GM12878 (cell line): ENCODE measurements around the gene MAF. TPM values are rescaled to one million over a fixed set of nuclear protein-coding genes. Genes with fewer than 3 reads are reported as not detected.

Source experiments
- ATAC-seq: fragments of 200-7000 bp; cut with Tn5 transposase; 3 replicates; pipeline ENCODE4 v1.9.1; 2020; ENCODE audit warnings: mild to moderate bottlenecking, moderate library complexity
- BruUV-seq: library from RNA; stranded (reverse); fragments of 400-500 nt; replicated peaks from 2 replicates; lab custom pipeline; 2021; lab: Mats Ljungman, UMichigan
- CTCF ChIA-PET: fragments of 300-600 bp; sonication (Branson Sonifier 250); formaldehyde crosslinking; extraction: SDS; loops from one replicate; lab custom pipeline; 2021; ENCODE audit warnings: inconsistent platforms; lab: Yijun Ruan, JAX
- POLR2A ChIA-PET: fragments of 350-600 bp; formaldehyde crosslinking; extraction: SDS; loops from one replicate; lab custom pipeline; 2021; ENCODE audit warnings: inconsistent platforms; lab: Charles Lee
- RAD21 ChIA-PET: fragments of 300-600 bp; sonication (Branson Sonifier 250); formaldehyde crosslinking; loops from one replicate; lab custom pipeline; 2023; ENCODE audit warnings: antibody characterized with exemption; ENCODE audit not compliant: unreplicated experiment; lab: Charles Lee
- SMC1A ChIA-PET: fragments of 300-600 bp; sonication (Branson Sonifier 250); formaldehyde crosslinking; loops from one replicate; lab custom pipeline; 2023; ENCODE audit not compliant: unreplicated experiment, uncharacterized antibody; lab: Charles Lee
- DNase-seq: peaks from one replicate; pipeline ENCODE4 v3.0.0-alpha.2; 2011; ENCODE audit warnings: low read depth, low spot score
- FAIRE-seq: peaks from 3 replicates; lab custom pipeline; 2011; peaks lifted over from hg19 to GRCh38; lab: Jason Lieb, UNC
- H2AFZ ChIP-seq: 2 replicates; pipeline ENCODE4 v1.6.0; 2011; ENCODE audit warnings: low read depth, low read length, control low read depth; ENCODE audit not compliant: control insufficient read depth
- H3K27ac ChIP-seq: 2 replicates; pipeline ENCODE4 v1.5.1; 2011; ENCODE audit warnings: control low read depth; ENCODE audit not compliant: control insufficient read depth, insufficient read depth
- H3K27me3 ChIP-seq, 2 experiments: replicated peaks in 1 of 2; 2 replicates each; pipeline versions ENCODE4 v1.6.0 to v1.6.1; 2011; ENCODE audit warnings: low read length in 1 of 2; ENCODE audit not compliant: control insufficient read depth in 2 of 2, insufficient read depth in 2 of 2
- H3K36me3 ChIP-seq, 2 experiments: 2 replicates each; pipeline ENCODE4 v1.5.1; 2011; ENCODE audit warnings: low read length in 1 of 2; ENCODE audit not compliant: control insufficient read depth in 2 of 2, insufficient read depth in 2 of 2
- H3K4me1 ChIP-seq: 2 replicates; pipeline ENCODE4 v1.6.1; 2011; ENCODE audit warnings: mild to moderate bottlenecking, low read length, moderate library complexity, mixed read lengths; ENCODE audit not compliant: control insufficient read depth, insufficient read depth
- H3K4me2 ChIP-seq: 2 replicates; pipeline ENCODE4 v1.6.0; 2011; ENCODE audit warnings: control low read depth; ENCODE audit not compliant: control insufficient read depth, insufficient read depth
- H3K4me3 ChIP-seq: fragments of 200-600 bp; sonication (generic); 2 replicates; pipeline ENCODE4 v1.5.1; 2016
- H3K79me2 ChIP-seq: 2 replicates; pipeline ENCODE4 v1.6.0; 2011; ENCODE audit warnings: low read length; ENCODE audit not compliant: control insufficient read depth, insufficient read depth
- H3K9ac ChIP-seq: 2 replicates; pipeline ENCODE4 v1.8.0; 2011; ENCODE audit warnings: low read length, control low read depth, mixed read lengths; ENCODE audit not compliant: control insufficient read depth, insufficient read depth
- H3K9me3 ChIP-seq: replicated peaks from 3 replicates; pipeline ENCODE4 v1.5.1; 2011; ENCODE audit warnings: mild to moderate bottlenecking, low read length; ENCODE audit not compliant: control insufficient read depth, insufficient read depth
- H4K20me1 ChIP-seq: 2 replicates; pipeline ENCODE4 v1.6.0; 2011; ENCODE audit not compliant: control insufficient read depth, insufficient read depth
- BACH1 ChIP-seq: fragments of 450-650 bp; IDR thresholded peaks from 2 replicates; pipeline ENCODE4 v1.6.1; 2017; ENCODE audit warnings: mild to moderate bottlenecking, borderline replicate concordance
- CEBPB ChIP-seq, 2 experiments: fragments of 150-350 bp in 1 of 2; IDR thresholded peaks; 2 replicates each; pipeline ENCODE4 v1.6.1; 2012 to 2014; ENCODE audit warnings: low read depth in 2 of 2, low read length in 2 of 2, borderline replicate concordance in 1 of 2, inconsistent platforms in 1 of 2
- MYB ChIP-seq: fragments of 150-350 bp; IDR thresholded peaks from 2 replicates; pipeline ENCODE4 v1.6.1; 2014; ENCODE audit warnings: mild to moderate bottlenecking, low read depth, low read length, borderline replicate concordance
- RFX5 ChIP-seq: IDR thresholded peaks from 2 replicates; pipeline ENCODE4 v1.6.1; 2011; ENCODE audit warnings: low read depth, low read length, improper control_type of control experiment
- SMAD1 ChIP-seq: fragments of 450-650 bp; IDR thresholded peaks from 2 replicates; pipeline ENCODE4 v1.6.1; 2018; ENCODE audit warnings: mild to moderate bottlenecking, low read depth; ENCODE audit not compliant: partially characterized antibody
- WGBS: methylation state at CpG from one replicate; pipeline ENCODE4 v1.1.6; 2016; ENCODE audit warnings: low lambda C conversion rate; ENCODE audit not compliant: insufficient replicate concordance, insufficient coverage; ENCODE audit errors: missing lambda C conversion rate; 5-methylcytosine and 5-hydroxymethylcytosine counted together
- in situ Hi-C: fragments of 300-500 bp; cut with MboI; formaldehyde crosslinking; loops from 9 replicates; pipeline ENCODE4 v1.14.3; 2018; ENCODE audit warnings: mixed read lengths
- intact Hi-C: fragments of 100-400 bp; cut with micrococcal nuclease; formaldehyde crosslinking; loops from one replicate; pipeline ENCODE4 v1.14.2; 2022; ENCODE audit not compliant: unreplicated experiment
- polyA plus RNA-seq, 11 experiments: library from polyadenylated mRNA; depleted of rRNA in 4 of 11; unstranded in 6 of 11; stranded (reverse) in 5 of 11; fragments of >200 nt; fragmentation: Nextera tagmentation in 4 of 11; fragmentation: Illumina TruSeq in 1 of 11; extraction: Ambion mirVana in 4 of 11; extraction: Trizol in 1 of 11; gene quantifications; 1 replicate in 1 of 11; 2 replicates in 10 of 11; pipeline versions ENCODE4 v1.2.1 to v1.2.3, GENCODE V29; 2011 to 2016; ENCODE audit warnings: inconsistent platforms in 2 of 11, missing spikeins in 2 of 11, low read depth in 1 of 11
- total RNA-seq, 4 experiments: library from RNA; depleted of rRNA in 3 of 4; stranded (reverse); fragments of >200 nt in 3 of 4; fragmentation: Illumina TruSeq in 1 of 4; extraction: Trizol in 1 of 4; gene quantifications; 2 replicates each; pipeline versions ENCODE4 v1.2.1 to v1.2.3, GENCODE V29; 2013 to 2021
- TF ChIP-seq, protein P1 (sequence below): fragments of 450-650 bp; IDR thresholded peaks from 2 replicates; pipeline ENCODE4 v1.6.1; 2017; ENCODE audit warnings: borderline replicate concordance
- TF ChIP-seq, protein P2 (sequence below): IDR thresholded peaks from 2 replicates; pipeline ENCODE4 v1.6.1; 2011; ENCODE audit warnings: low read depth, mild to moderate bottlenecking, low read length, moderate library complexity, borderline replicate concordance; ENCODE audit errors: extremely low read depth
- TF ChIP-seq, protein P3 (sequence below): fragments of 450-650 bp; IDR thresholded peaks from 2 replicates; pipeline ENCODE4 v1.6.1; 2017; ENCODE audit warnings: mild to moderate bottlenecking, low read depth, inconsistent platforms; ENCODE audit not compliant: poor library complexity, severe bottlenecking
- TF ChIP-seq, protein P4 (sequence below): IDR thresholded peaks from 2 replicates; pipeline ENCODE4 v1.6.1; 2012; ENCODE audit warnings: improper control_type of control experiment, low read depth, low read length; ENCODE audit not compliant: insufficient replicate concordance

Gene MAF
- total and polyA plus RNA-seq, 10 of the 15 experiments (the other 5 are each of a cell fraction or from before 2014, with no cell fraction given), result 0.03 to 0.13 TPM; not detected in 8

DNA sequence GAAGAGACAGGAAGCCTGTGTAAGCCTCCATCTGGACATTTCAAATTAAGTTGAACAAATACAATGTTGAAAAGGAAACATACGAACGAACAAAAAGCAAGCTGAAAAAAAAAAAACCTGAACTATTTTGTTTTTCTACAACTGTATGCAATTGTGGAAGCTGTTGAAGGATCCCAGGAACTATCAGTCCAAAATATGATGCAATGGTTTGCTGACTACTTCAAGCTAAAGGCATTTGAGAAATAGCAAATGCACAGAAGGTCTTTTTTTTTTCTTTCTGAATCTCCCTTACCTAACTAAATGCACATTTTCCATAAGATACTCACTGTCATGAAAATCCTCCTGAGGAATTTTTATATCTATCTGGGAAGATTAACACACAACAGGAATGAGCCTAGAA, 40.2 kb downstream of the MAF start:
- TF ChIP-seq, protein P1, sequence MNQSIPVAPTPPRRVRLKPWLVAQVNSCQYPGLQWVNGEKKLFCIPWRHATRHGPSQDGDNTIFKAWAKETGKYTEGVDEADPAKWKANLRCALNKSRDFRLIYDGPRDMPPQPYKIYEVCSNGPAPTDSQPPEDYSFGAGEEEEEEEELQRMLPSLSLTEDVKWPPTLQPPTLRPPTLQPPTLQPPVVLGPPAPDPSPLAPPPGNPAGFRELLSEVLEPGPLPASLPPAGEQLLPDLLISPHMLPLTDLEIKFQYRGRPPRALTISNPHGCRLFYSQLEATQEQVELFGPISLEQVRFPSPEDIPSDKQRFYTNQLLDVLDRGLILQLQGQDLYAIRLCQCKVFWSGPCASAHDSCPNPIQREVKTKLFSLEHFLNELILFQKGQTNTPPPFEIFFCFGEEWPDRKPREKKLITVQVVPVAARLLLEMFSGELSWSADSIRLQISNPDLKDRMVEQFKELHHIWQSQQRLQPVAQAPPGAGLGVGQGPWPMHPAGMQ, result no peak
- TF ChIP-seq CEBPB (IDR thresholded peaks at IDR 0.05; ENCODE audit: borderline replicate concordance in 1 of 2, low read depth in 2 of 2, low read length in 2 of 2), result no peak
- no peak for TF ChIP-seq RFX5
- TF ChIP-seq SMAD1, result no peak
- TF ChIP-seq, protein P2, sequence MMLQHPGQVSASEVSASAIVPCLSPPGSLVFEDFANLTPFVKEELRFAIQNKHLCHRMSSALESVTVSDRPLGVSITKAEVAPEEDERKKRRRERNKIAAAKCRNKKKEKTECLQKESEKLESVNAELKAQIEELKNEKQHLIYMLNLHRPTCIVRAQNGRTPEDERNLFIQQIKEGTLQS, result no peak
- TF ChIP-seq BACH1, result no peak
- TF ChIP-seq, protein P3, sequence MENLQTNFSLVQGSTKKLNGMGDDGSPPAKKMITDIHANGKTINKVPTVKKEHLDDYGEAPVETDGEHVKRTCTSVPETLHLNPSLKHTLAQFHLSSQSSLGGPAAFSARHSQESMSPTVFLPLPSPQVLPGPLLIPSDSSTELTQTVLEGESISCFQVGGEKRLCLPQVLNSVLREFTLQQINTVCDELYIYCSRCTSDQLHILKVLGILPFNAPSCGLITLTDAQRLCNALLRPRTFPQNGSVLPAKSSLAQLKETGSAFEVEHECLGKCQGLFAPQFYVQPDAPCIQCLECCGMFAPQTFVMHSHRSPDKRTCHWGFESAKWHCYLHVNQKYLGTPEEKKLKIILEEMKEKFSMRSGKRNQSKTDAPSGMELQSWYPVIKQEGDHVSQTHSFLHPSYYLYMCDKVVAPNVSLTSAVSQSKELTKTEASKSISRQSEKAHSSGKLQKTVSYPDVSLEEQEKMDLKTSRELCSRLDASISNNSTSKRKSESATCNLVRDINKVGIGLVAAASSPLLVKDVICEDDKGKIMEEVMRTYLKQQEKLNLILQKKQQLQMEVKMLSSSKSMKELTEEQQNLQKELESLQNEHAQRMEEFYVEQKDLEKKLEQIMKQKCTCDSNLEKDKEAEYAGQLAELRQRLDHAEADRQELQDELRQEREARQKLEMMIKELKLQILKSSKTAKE, result no peak
- no peak for TF ChIP-seq MYB
- TF ChIP-seq, protein P4, sequence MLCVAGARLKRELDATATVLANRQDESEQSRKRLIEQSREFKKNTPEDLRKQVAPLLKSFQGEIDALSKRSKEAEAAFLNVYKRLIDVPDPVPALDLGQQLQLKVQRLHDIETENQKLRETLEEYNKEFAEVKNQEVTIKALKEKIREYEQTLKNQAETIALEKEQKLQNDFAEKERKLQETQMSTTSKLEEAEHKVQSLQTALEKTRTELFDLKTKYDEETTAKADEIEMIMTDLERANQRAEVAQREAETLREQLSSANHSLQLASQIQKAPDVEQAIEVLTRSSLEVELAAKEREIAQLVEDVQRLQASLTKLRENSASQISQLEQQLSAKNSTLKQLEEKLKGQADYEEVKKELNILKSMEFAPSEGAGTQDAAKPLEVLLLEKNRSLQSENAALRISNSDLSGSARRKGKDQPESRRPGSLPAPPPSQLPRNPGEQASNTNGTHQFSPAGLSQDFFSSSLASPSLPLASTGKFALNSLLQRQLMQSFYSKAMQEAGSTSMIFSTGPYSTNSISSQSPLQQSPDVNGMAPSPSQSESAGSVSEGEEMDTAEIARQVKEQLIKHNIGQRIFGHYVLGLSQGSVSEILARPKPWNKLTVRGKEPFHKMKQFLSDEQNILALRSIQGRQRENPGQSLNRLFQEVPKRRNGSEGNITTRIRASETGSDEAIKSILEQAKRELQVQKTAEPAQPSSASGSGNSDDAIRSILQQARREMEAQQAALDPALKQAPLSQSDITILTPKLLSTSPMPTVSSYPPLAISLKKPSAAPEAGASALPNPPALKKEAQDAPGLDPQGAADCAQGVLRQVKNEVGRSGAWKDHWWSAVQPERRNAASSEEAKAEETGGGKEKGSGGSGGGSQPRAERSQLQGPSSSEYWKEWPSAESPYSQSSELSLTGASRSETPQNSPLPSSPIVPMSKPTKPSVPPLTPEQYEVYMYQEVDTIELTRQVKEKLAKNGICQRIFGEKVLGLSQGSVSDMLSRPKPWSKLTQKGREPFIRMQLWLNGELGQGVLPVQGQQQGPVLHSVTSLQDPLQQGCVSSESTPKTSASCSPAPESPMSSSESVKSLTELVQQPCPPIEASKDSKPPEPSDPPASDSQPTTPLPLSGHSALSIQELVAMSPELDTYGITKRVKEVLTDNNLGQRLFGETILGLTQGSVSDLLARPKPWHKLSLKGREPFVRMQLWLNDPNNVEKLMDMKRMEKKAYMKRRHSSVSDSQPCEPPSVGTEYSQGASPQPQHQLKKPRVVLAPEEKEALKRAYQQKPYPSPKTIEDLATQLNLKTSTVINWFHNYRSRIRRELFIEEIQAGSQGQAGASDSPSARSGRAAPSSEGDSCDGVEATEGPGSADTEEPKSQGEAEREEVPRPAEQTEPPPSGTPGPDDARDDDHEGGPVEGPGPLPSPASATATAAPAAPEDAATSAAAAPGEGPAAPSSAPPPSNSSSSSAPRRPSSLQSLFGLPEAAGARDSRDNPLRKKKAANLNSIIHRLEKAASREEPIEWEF, result no peak
- POLR2A ChIA-PET, result no interaction called here
- Histone ChIP-seq H3K27ac (no peak overlapping the region), H3K79me2 (no peaks in the 10 kb centered on the region), H3K36me3 (no peaks in the 10 kb centered on the region), H3K9me3 (no peaks in the 10 kb centered on the region), H2AFZ (no peak overlapping the region), H3K4me2 (no peak overlapping the region), H3K27me3 (no peaks in the 10 kb centered on the region), H3K4me3 (no peak overlapping the region), H3K9ac (no peak overlapping the region), H3K4me1 (no peaks in the 10 kb centered on the region), H4K20me1 (no peaks in the 10 kb centered on the region)
- intact Hi-C loops (no loop called here), in situ Hi-C loops (no loop called here)
- WGBS, result 0% methylated on average over 2 of the region's 2 CpGs
- RAD21 ChIA-PET, result no interaction called here
- BruUV-seq, result no TSS peak
- FAIRE-seq (no peak), DNase-seq (no peak), ATAC-seq (no peak)
- CTCF ChIA-PET, result interaction anchor here (0.7 kb wide), 1 partner anchor 93 kb away, joined by 3 read pairs; no protein-coding TSS in a partner anchor
- SMC1A ChIA-PET, result no interaction called here
